ENCODE measurements around the gene DGKH. TPM values are rescaled to one million over a fixed set of nuclear protein-coding genes. Genes with fewer than 3 reads are reported as not detected.
A peak's percentile ranks its signal among the peaks of the same experiment; 100 is the strongest.
"Not testable (repeated sequence)": the region's sequence is repeated elsewhere in the genome, so short reads cannot be mapped to it uniquely, and the experiment has no call there.

DGKH gene
- polyA plus RNA-seq, 12 donors, result 2.9 to 6.5 (median 4.3) TPM; not detected in 1

DNA sequence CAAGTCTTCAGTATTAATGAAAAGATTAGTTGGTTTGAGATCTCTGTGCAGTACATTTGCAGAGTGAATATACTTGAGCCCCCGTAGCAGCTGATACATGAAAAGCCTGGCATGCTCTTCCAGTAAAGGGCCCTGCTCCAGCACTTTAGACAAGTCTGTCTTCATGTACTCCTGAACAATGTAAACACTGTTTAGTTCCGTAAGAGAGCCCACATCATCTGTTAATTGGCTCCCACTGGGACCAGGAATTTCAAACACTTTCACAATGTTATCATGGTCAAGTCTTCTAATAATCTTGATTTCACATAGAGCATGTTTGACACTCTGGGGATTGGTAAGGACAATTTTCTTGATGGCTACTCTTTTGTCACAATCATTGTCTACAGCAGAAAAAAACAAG lies 22.2 kb downstream of the DGKH start:
- DNase-seq, result not testable (repeated sequence)

DNA sequence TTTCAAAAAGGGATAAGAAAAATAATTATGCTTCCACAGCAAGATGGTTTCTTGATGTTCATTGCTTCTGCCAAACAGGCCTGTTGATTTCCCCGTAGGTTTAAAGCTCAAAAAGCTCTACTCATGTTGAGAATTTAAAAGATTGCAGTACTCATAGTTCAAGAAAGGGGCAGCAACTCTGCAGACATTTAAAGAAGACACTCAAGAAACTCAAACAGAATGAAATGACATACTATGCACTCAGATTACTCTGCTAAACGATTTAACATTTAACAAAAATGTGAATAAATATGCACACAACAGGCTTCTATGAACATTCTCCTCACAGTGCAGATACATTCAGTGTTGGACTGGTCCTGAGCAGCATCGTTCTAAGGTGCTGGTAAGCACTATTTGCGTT lies 22.7 kb downstream of the DGKH start:
- DNase-seq, result not testable (repeated sequence)

DNA sequence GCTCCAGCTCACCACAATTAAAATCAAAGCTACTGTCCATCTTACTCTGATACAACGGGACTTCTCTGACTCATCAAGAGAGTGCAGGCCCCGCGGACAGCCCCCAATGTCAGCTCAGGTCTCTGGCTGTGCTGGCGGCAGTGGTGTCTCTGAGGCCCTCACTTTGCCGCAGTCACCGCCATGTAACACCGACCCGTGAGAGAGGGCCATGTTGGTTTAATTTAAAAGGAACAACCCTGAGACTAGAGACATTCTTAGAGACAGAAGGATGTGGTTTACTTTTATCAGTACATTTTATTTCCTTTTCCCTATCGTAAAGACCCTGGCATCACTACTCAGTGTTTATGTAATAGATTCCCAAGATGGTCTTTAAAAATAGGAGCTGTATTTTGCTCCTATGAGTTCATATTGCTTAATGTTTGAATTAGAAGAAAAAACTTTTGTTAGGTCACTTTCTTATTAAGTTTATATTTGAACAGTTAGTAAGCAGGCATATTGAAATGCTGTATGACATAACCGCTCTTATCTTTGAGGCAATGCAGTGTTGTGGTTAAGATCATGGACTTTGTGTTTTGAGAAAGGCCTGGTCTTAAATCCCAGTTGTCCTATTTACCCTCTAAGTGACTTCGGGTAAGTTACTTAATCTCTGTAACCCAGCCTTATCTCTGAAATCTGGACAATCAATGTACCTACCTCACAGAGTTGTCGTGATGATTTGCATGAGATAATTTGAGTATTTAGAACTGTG lies 23.4 kb downstream of the DGKH start:
- no peak for DNase-seq

DNA sequence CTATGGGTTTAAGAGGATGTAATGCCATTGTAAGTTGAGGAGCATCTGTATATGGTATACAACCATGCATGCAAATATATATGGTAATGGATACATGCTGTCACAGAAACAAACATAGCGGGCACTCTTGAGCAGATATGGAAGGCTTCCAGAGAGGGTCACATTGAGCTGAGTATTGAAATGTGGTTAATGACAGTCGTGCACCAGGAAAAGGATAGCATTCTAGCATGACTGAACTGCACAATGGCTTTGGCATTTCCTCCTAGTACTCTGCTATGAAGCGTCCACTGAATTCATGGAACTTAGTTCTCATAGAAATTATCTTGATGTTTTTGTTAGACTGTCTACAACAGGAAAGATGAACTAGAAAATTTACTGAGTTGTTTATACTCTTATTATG lies 25.2 kb downstream of the DGKH start:
- DNase-seq, result no peak

DNA sequence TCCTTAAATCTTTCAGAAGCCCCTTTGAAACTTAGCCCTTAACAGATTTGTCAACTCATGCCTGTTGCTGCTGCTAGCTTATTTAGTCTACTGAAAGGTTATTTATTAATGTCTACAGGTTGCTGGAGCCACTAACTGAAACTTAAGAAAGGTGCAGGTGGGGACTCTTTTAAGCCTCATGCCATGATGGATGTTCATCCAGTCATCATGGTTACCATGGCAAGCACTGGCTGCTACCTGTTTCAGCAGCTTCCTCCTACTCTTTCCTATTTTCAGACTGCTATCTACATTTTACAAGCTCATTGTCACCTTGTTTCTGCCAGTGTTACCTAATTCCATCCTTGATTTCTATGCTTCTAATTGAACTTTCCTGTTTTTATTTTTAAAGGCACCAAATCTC lies 27.1 kb downstream of the DGKH start:
- no peak for DNase-seq

DNA sequence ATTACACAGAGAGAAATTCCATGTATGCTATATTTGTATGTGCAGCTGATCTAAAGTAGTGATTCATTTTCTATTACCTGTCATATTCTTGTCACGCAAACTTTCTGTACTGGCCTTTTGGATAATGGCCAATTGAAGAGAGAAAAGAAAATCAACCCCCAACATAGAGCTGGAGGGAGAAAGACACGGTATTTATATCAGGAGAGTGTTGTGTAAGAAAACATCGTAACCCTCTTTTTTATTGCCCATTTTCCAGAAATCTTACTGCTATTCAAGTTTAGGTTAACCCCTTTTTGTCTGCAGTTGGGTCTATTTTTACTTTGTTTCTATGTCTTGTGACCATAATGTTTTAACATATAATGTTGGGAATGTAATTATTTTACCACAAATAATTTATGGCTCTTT lies 27.9 kb downstream of the DGKH start:
- DNase-seq, result peak; percentile 5

DNA sequence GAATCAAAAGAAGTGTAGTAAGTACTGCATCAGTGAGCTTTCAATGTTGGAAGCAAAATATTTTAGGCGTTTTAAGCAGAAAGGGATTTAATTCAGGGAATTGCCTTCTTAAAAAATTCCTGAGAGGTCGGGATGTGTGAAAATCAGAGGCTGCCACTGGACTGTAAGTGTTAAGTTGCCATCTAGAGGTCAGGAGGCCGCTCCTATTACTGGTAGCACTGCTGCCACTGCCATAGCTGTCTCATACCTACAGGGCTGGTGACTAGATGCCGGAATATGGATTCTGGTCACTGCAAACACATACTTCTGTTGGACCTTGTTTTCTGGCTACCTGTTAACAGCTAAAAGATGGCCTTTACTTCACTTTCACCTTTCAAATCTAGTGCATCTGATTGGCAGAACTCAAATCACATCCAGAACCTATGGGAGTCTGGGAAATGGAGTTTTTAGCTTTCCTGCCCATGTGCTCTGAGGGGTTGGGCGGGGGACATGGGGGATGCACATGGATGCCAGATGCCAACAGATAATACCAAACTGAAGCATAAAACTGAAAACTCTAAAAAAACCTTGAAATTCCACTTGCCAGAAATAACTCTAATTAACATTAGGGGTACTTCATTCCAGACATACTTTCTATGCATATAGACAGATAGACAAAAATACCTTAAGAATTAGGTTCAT lies 29.8 kb downstream of the DGKH start:
- no peak for DNase-seq

DNA sequence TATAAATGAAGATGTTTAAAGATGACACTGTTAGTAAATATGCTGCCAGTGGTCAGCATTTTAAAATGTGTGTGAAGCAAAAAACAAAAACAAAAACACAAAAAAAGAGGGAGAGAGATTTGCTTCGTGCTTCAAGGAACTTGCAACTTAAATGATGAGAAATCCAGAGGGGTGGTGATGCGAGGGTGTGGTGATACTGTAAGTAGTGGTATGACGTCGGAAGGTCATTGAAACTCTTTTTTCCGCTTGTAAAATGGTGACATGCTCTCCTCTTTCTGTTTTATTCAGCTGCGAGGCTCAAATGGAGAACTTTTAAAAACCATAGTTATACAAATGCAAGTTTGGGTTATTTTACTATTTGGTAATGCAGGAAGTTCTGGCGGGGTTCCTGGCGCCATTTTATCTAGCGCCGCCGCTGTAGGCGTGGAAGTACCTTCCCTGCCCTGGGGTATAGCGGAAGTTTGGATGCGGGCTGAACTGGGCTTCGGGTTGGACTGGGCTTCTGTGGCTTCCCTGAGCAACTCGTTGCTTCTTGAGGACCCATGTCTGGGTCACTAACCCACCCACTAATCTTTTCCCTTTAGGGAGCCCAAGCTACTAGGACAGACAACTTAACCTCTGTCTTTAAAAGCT lies 34.8 kb downstream of the DGKH start:
- no peak for DNase-seq

DNA sequence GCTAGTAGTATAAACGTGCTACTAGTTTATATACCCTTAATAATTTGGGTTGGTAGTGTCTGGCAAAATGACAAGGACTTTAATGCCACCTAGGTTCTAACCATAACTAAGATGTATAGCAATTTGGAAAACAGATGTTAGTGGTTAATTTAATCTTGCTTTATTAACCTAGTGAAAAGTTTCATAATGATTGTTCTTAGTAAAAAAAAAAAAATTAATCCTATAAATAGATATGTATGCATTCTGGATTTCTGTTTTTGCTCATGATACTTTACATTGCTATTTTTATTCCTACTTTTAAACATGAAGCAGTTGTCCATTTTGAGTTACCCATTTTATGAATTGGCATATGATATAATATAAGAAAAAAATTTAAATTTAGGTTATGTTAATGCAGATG lies 36.3 kb downstream of the DGKH start:
- no peak for DNase-seq

DNA sequence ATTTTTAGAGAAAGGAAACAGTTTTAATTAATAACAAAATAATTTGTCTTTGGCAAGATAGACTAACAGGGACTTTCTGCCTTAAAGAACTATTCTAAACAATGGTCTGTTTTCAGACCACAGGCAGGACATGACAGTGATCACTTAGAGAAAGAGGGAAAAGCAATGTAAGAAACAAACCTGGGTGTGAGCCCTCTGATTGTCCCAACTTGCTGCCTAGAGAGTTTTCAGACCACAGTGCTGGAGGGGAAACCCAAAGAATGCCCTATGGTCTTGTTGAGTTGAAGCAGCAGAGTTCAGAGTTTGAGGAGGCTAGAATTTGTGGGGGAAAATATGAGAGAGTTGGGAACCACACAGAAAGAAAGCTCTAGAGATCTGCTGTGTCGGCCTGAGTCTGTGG lies 38.1 kb downstream of the DGKH start:
- no peak for DNase-seq

DNA sequence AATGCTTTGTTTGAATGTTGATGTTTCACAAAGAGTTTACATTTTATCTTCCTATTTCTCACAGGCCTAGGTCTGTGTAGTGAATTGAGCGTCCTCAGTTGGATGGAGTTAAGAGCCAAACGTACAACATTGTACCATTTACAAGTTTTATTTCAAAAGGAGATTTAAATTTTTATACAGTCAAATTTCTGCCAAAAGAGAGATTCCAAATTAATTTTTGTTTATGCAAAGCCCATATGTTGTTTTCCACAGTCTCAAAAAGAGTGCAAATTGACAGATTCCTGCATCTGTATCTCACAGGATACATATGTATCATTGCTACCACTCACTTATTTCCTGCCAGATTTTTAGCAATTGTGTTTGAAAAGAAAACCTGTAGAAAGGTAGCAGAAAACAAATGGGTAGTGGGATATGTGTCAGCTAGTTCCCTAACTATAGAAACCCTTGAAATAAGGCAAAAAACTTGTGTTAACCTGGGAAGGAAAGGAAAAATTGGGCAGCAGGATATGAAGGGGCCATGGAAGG lies 46.1 kb downstream of the DGKH start:
- DNase-seq, result no peak

DNA sequence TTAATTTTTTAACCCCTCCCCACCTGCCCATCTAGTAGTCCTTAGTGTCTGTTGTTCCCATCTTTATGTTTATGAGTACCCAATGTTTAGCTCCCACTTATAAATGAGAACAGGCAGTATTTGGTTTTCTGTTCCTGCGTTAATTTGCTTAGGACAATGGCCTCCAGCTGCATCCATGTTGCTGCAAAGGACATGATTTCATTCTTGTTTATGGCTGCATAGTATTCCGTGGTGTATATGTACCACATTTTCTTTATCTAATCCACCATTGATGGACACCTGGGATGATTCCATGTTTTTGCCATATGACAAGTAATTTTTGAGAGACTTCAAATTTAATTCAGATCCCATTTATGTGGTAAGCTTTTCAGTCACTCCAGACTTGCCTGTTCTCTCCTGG lies 47.8 kb downstream of the DGKH start:
- not testable (repeated sequence) for DNase-seq

DNA sequence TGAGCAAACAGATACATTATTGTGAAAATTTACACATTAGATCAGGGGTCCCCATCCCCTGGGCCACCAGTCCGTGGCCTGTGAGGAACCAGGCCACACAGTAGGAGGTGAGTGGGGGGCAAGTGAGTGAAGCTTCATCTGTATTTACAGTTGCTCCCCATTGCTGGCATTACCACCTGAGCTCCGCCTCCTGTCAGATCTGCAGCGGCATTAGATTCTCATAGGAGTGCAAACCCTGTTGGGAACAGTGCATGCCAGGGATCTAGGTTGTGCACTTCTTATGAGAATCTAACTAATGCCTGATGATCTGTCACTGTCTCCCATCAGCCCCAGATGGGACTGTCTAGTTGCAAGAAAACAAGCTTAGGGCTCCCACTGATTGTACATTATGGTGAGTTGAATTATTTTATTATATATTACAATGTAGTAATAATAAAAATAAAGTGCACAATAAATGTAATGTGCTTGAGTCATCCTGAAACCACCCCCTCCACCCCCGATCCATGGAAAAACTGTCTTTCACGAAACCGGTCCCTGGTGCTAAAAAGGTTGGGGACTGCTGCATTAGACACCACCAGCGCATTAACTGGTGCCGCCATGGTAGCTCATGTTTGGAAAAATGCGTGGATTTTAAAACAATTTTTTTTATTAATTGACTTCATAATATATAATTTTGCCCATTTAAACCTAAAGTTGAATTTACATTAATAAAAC lies 51.7 kb downstream of the DGKH start:
- no peak for DNase-seq

DNA sequence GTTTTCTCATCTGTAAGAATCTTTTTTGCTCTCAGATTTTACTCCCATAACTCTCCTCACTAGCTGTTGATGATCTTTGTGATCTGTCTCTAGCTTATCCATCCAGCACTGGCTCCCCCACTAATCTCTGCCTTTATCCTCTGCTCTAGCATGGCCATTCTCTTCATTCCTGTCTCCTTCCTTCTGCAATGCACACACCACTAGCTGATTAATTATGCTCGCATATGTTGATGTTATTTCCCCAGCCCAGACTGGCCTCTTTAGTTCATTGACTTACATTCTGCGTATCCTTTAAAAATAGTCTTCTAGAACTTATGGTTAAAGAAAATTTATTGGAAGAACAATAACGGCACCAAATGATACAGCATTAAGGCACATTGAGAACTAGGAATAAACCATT lies 52.5 kb downstream of the DGKH start:
- no peak for DNase-seq

DNA sequence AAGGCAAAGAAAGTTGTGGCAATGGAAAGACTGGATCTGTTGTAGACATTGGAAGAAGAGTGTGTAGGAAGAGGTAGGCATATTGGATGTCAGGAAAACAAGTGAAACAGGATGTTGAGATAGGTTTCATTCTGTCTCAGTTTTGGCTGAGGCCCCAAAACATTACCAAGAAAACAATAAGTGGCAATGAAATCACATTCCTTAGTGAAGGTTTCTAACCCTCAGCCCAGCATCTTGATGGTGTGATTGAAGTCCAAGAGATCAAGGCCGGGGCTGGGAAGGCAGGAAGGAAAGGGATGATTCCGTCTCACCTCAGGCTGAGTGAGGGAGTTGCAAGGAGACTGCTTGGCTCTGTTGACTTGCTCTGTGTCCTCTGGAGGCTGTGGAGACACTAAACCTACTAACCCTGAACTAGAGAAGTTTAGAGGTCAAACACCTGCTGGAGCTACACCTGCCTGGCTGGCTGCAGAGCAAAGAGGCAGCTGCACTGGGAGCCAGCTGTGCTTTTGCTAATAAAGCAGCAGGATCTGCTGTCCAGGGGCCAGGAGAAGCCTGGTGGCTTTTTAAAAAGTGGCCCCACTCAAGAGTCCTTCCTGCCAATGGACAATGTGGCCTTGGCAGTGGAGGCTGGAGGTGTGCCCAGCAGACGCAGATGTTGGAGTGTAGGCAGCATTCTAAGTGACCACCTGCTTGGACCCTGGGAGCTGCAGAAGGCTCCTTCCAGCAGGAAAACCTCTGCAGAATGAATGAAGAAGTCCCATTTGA lies 53.6 kb downstream of the DGKH start:
- DNase-seq, result peak; percentile 4

DNA sequence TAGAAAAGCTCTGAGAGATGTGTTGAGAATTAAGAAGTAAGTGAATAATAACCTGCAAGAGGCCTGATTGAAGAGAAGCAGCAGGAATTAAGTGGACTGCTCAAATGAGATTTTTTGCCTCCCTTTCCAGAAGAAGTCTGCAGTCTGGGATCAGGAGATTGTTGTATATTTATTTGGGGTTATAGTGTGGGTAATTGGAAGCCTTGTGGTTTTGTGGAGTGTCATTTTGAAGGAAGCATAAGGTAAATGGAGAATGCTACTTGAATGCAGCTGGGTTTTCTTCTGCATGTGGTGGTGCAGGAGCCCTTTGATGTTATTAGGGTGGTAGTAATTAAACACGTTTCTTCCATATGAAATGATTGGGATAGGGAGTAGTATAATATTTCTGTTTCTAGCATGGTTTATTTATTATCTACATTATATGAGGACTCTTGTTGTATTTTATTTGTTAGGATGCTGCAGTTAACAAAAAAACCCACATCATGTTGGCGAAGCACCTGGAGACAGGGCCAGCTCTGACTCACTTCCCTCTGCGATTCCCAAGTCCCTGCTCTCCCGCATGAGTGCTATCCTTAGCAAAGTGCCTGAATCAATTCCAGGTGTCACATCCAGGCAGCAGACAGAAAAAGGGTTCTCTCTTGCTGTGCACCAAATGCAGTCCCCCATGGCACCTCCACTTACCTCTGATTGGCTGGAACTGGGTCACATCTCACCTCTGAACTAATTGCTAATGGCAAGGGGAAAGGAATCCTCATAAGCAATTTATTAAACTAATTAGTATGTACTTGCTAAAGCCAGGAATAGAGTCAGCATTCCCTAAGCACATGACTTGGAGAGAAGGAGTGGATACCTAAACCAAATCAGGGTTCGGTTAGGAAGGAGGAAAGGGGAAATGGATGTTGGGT lies 54.8 kb downstream of the DGKH start:
- DNase-seq, result no peak

DNA sequence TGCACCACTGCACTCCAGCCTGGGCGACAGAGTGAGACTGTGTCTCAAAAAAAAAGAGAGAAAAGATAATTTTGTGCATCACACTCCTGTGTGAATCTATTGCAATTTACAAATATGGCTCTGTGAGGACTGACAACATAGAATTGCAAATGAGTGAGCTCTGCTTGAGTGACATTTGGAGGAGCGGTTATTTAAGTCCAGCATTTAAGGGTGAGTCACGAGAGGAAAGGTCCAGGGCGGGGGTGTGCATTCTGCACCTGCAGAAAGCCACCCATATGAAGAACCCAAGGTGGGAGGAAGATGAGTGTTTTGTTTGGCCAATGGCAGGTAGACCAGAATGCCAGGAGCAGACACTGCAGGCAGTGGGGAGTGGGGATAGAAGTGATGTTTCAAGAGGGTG lies 58.5 kb downstream of the DGKH start:
- no peak for DNase-seq

DNA sequence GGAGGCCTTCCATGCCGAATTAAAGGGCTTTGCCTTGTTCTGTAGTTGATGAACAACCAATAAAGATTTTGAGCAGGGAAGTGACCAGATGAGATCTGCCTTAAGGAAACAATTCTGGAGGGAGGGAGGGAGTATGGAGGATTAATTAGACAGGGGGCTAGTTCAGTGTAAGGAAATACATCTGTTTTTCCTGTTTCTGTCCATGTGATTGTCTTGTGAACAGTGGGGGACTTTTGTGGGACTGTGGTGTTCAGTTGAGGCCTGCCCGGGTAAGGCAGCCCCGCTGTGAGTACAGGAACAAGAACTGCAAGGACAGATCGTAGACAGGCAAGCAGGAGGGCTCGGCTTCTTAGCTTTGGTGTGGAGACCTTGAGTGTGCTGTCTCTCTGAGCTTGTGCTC lies 59.0 kb downstream of the DGKH start:
- DNase-seq, result no peak

DNA sequence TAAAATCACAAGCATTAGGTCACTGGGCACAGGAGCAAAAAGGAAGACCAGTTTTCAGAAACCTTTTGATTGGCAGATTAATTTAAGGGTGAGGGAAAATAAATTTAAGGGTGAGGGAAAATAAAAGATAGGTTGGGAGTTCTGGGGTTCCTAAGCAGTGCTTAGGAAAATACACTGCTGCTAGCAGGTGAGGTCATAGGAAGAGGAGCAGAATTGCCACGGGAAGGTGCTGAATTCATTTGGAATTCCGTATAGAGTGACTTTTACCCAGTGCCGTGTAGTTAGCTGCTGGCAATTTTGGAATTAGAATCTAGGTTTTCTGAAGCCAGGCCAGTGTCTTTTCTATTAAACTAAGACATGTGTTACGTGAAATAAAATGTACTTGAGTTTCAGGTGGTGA lies 59.8 kb downstream of the DGKH start:
- no peak for DNase-seq

DNA sequence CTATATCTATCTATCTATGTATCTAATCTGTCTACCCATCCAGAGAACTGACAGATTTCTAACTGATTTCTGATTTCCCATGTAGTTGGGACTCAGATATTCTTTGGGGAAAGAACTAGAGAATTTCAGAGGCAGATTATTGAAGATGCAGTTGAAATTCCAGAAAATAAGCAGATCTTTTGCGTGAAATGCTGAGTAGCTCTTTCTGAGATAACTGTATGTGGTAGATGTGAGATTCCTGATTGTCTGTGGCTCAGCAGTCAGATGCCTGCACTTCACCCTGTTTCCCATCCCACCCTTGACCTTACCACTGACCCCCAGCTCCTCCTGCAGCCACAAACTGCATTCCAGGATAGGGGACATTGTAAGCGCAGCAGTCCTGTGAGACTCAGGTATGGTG lies 61.5 kb downstream of the DGKH start:
- DNase-seq, result no peak
